HepG2 (cell line): ENCODE measurements around the gene LSS. TPM values are rescaled to one million over a fixed set of nuclear protein-coding genes. Genes with fewer than 3 reads are reported as not detected.
A peak's percentile ranks its signal among the peaks of the same experiment; 100 is the strongest.

Source experiments
- KDM2A ChIP-seq: sonication (generic); formaldehyde crosslinking; IDR thresholded peaks from 2 replicates; pipeline ENCODE4 v1.4.0; 2020; ENCODE audit warnings: low read depth, missing genetic modification reagents, borderline replicate concordance
- SRSF1 ChIP-seq: fragments of 200-400 bp; formaldehyde crosslinking; optimal IDR thresholded peaks from 2 replicates; pipeline ENCODE3; 2017; ENCODE audit warnings: mild to moderate bottlenecking, low read depth, low read length, moderate library complexity
- TRIM24 ChIP-seq: sonication (generic); formaldehyde crosslinking; IDR thresholded peaks from 2 replicates; pipeline ENCODE4 v1.8.0; 2022; ENCODE audit warnings: mild to moderate bottlenecking, missing genetic modification reagents
- ZKSCAN5 ChIP-seq: sonication (generic); formaldehyde crosslinking; IDR thresholded peaks from 2 replicates; pipeline ENCODE4 v1.5.1; 2020; ENCODE audit warnings: mild to moderate bottlenecking, missing genetic modification reagents
- ZNF816 ChIP-seq: sonication (generic); formaldehyde crosslinking; IDR thresholded peaks from 2 replicates; pipeline ENCODE4 v1.8.0; 2022; ENCODE audit warnings: missing genetic modification reagents, mild to moderate bottlenecking, borderline replicate concordance
- polyA plus RNA-seq, 8 experiments: library from polyadenylated mRNA; depleted of rRNA in 3 of 8; stranded (reverse) in 7 of 8; unstranded in 1 of 8; fragments of >200 nt; fragmentation: Illumina TruSeq in 4 of 8; extraction: Trizol in 4 of 8; gene quantifications; 2 replicates each; pipeline versions ENCODE4 v1.2.1 to v1.2.3, GENCODE V29; 2011 to 2016; ENCODE audit warnings: low read depth in 4 of 8, missing spikeins in 1 of 8, mixed read lengths in 1 of 8; ENCODE audit not compliant: insufficient read depth in 1 of 8
- total RNA-seq, 5 experiments: library from RNA; depleted of rRNA; stranded (reverse); fragments of >200 nt; fragmentation: Illumina TruSeq; extraction: Trizol; gene quantifications; 2 replicates each; pipeline ENCODE4 v1.2.3, GENCODE V29; 2016; ENCODE audit warnings: low read depth in 1 of 5
- TF ChIP-seq, protein P1 (sequence below): sonication (generic); formaldehyde crosslinking; IDR thresholded peaks from 2 replicates; pipeline ENCODE4 v1.5.1; 2020; ENCODE audit warnings: mild to moderate bottlenecking, missing genetic modification reagents, borderline replicate concordance
- TF ChIP-seq, protein P2 (sequence below), 2 experiments: sonication (generic) in 1 of 2; formaldehyde crosslinking in 1 of 2; IDR thresholded peaks; 2 replicates each; pipeline versions ENCODE4 v1.4.0 to v1.6.1; 2016 to 2020; ENCODE audit warnings: borderline replicate concordance in 1 of 2, low read depth in 1 of 2, mild to moderate bottlenecking in 1 of 2, missing genetic modification reagents in 1 of 2
- TF ChIP-seq, protein P3 (sequence below): sonication (generic); formaldehyde crosslinking; IDR thresholded peaks from 2 replicates; pipeline ENCODE4 v1.4.0; 2020; ENCODE audit warnings: missing genetic modification reagents; ENCODE audit errors: not compliant biosample characterization
- TF ChIP-seq, protein P4 (sequence below): IDR thresholded peaks from 2 replicates; pipeline ENCODE4 v1.6.1; 2016; ENCODE audit warnings: low read depth, missing genetic modification reagents, missing compliant biosample characterization

Gene LSS
- total and polyA plus RNA-seq, 2 of the 13 experiments (the other 11 are each of a cell fraction or from before 2014, with no cell fraction given), result 72.6 to 113 TPM

DNA sequence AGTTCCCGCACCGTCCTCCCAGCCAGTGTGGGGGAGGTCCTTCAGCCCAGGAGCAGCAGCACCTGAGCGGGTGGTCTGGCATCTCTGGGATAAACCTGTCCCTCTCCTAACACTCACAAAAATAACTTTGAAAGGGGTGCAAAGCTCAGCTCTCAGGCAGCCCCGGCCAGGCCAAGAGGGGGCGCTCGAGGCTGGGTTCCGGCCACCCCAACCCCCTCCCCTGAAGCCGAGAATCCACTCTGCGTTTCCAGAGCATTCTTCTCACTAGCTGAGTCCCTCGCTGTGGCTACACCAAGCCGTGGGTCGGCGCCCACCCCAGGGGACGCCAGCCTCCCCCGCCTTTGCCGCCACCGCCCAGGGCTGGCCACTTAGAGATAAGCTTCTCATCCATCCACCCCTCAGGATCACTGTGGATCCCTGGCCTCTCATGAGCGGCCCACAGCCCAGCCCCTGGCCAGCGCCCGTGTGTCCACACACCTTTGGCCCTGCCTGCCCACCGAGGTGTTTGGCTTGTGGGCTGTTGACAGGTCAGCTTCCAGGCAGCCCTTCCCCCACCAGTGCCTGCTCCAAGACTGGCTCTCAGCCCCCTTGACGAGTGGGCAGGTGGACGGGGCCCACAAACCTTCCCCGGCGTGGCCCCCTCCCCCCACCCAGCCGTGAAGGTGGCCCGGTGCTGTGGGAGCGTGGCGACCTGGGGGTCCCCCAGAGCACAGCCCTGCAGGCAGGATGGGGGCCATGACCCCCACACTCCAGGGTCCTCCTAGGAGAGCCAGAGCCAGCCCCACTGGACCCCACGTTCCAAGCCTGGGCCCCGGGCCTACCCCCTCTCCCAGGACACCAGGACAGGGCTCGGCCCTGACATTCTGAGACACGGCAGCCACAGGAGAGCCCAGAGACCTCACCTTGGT, 75.1 kb downstream of the LSS start (continued):
- TF ChIP-seq, protein P1, sequence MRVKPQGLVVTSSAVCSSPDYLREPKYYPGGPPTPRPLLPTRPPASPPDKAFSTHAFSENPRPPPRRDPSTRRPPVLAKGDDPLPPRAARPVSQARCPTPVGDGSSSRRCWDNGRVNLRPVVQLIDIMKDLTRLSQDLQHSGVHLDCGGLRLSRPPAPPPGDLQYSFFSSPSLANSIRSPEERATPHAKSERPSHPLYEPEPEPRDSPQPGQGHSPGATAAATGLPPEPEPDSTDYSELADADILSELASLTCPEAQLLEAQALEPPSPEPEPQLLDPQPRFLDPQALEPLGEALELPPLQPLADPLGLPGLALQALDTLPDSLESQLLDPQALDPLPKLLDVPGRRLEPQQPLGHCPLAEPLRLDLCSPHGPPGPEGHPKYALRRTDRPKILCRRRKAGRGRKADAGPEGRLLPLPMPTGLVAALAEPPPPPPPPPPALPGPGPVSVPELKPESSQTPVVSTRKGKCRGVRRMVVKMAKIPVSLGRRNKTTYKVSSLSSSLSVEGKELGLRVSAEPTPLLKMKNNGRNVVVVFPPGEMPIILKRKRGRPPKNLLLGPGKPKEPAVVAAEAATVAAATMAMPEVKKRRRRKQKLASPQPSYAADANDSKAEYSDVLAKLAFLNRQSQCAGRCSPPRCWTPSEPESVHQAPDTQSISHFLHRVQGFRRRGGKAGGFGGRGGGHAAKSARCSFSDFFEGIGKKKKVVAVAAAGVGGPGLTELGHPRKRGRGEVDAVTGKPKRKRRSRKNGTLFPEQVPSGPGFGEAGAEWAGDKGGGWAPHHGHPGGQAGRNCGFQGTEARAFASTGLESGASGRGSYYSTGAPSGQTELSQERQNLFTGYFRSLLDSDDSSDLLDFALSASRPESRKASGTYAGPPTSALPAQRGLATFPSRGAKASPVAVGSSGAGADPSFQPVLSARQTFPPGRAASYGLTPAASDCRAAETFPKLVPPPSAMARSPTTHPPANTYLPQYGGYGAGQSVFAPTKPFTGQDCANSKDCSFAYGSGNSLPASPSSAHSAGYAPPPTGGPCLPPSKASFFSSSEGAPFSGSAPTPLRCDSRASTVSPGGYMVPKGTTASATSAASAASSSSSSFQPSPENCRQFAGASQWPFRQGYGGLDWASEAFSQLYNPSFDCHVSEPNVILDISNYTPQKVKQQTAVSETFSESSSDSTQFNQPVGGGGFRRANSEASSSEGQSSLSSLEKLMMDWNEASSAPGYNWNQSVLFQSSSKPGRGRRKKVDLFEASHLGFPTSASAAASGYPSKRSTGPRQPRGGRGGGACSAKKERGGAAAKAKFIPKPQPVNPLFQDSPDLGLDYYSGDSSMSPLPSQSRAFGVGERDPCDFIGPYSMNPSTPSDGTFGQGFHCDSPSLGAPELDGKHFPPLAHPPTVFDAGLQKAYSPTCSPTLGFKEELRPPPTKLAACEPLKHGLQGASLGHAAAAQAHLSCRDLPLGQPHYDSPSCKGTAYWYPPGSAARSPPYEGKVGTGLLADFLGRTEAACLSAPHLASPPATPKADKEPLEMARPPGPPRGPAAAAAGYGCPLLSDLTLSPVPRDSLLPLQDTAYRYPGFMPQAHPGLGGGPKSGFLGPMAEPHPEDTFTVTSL (CRISPR knock-in tag), result no peak
- TF ChIP-seq, protein P2, sequence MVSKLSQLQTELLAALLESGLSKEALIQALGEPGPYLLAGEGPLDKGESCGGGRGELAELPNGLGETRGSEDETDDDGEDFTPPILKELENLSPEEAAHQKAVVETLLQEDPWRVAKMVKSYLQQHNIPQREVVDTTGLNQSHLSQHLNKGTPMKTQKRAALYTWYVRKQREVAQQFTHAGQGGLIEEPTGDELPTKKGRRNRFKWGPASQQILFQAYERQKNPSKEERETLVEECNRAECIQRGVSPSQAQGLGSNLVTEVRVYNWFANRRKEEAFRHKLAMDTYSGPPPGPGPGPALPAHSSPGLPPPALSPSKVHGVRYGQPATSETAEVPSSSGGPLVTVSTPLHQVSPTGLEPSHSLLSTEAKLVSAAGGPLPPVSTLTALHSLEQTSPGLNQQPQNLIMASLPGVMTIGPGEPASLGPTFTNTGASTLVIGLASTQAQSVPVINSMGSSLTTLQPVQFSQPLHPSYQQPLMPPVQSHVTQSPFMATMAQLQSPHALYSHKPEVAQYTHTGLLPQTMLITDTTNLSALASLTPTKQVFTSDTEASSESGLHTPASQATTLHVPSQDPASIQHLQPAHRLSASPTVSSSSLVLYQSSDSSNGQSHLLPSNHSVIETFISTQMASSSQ (IDR thresholded peaks at IDR 0.05; ENCODE audit: low read depth), result 0 out of 2 replicates have a peak, but pooled peaks have one; percentile 24
- TF ChIP-seq, protein P2 (CRISPR knock-in tag; IDR thresholded peaks at IDR 0.05; ENCODE audit: borderline replicate concordance), result no peak
- TF ChIP-seq KDM2A (peak; percentile 49; the same call in 1 of the 2 replicates), SRSF1 (peak; percentile 82), ZNF816 (no peak), TRIM24 (CRISPR knock-in tag) (no peak), ZKSCAN5 (CRISPR knock-in tag) (no peak)
- TF ChIP-seq, protein P3, sequence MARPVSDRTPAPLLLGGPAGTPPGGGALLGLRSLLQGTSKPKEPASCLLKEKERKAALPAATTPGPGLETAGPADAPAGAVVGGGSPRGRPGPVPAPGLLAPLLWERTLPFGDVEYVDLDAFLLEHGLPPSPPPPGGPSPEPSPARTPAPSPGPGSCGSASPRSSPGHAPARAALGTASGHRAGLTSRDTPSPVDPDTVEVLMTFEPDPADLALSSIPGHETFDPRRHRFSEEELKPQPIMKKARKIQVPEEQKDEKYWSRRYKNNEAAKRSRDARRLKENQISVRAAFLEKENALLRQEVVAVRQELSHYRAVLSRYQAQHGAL (CRISPR knock-in tag), result no peak
- TF ChIP-seq, protein P4, sequence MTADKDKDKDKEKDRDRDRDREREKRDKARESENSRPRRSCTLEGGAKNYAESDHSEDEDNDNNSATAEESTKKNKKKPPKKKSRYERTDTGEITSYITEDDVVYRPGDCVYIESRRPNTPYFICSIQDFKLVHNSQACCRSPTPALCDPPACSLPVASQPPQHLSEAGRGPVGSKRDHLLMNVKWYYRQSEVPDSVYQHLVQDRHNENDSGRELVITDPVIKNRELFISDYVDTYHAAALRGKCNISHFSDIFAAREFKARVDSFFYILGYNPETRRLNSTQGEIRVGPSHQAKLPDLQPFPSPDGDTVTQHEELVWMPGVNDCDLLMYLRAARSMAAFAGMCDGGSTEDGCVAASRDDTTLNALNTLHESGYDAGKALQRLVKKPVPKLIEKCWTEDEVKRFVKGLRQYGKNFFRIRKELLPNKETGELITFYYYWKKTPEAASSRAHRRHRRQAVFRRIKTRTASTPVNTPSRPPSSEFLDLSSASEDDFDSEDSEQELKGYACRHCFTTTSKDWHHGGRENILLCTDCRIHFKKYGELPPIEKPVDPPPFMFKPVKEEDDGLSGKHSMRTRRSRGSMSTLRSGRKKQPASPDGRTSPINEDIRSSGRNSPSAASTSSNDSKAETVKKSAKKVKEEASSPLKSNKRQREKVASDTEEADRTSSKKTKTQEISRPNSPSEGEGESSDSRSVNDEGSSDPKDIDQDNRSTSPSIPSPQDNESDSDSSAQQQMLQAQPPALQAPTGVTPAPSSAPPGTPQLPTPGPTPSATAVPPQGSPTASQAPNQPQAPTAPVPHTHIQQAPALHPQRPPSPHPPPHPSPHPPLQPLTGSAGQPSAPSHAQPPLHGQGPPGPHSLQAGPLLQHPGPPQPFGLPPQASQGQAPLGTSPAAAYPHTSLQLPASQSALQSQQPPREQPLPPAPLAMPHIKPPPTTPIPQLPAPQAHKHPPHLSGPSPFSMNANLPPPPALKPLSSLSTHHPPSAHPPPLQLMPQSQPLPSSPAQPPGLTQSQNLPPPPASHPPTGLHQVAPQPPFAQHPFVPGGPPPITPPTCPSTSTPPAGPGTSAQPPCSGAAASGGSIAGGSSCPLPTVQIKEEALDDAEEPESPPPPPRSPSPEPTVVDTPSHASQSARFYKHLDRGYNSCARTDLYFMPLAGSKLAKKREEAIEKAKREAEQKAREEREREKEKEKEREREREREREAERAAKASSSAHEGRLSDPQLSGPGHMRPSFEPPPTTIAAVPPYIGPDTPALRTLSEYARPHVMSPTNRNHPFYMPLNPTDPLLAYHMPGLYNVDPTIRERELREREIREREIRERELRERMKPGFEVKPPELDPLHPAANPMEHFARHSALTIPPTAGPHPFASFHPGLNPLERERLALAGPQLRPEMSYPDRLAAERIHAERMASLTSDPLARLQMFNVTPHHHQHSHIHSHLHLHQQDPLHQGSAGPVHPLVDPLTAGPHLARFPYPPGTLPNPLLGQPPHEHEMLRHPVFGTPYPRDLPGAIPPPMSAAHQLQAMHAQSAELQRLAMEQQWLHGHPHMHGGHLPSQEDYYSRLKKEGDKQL (CRISPR knock-in tag), result no peak
